ENCODE results near the gene BAG3. TPM values are rescaled to one million over a fixed set of nuclear protein-coding genes. Genes with fewer than 3 reads are reported as not detected.

The BAG3 gene
- 14.3 and 18.2 TPM in 2 replicates for total RNA-seq

GRCh38 chr10:119650692-119651513, at the start of gene BAG3:
TSS of gene BAG3 (plus strand) at chr10:119651380. CDS start at chr10:119651676, 296 bp downstream.

GRCh38 chr10:119725828-119726675, 74.9 kb downstream of the BAG3 start, which contains the start of gene INPP5F:
TSS of gene INPP5F (plus strand) at chr10:119726050. CDS start at chr10:119726263, 213 bp downstream.

Other genes starting within 250 kb of the BAG3 start
- 56.5 and 64.3 TPM in 2 replicates for gene RGS10, start 108.7 kb upstream of the BAG3 start, total RNA-seq
- 39.3 and 44.4 TPM in 2 replicates for gene TIAL1, start 54.4 kb upstream of the BAG3 start, total RNA-seq
- gene INPP5F, start 74.7 kb downstream of the BAG3 start, total RNA-seq = 9.6 and 13.5 TPM in 2 replicates
- 51.8 and 78.4 TPM in 2 replicates for gene MCMBP, start 221.5 kb downstream of the BAG3 start, total RNA-seq
- gene SEC23IP, start 241.3 kb downstream of the BAG3 start, total RNA-seq = 29.0 and 38.3 TPM in 2 replicates